Measurements from ENCODE around the gene RUNX1.

The RUNX1 gene

DNA sequence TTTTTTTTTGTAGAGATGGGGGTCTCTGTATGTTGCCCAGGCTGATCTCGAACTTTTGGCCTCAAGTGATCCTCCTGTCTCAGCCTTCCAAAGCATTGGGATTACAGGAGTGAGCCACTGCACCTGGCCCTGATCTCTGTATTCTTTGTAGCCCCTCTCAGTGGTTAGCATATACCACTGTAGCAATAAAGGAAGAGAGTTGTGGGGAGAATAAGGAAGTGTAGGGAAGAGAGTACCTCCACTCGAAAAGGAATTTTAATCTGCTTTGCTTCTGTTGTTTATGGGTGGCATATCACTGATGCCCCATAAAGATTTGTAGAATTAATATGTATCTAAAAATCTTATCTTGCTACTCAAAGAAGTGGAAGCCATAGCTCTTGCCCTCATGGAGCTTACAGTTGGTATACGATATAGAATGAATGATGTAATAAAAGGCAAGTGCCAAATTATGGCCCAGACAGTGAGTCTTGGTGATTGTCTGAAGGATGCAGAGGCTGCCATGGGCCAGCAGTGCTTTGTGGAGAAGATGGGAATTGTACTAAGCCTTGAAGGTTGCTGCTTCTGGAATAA is 284.3 kb downstream of the RUNX1 start:
- no peak for DNase-seq (ENCODE audit: low read depth)
- TF ChIP-seq MYC (IDR thresholded peaks at IDR 0.05; ENCODE audit: low read depth, low read length) (no peak), POLR2A (IDR thresholded peaks at IDR 0.05; ENCODE audit: extremely low read depth, insufficient read length) (no peak)
- TF ChIP-seq, protein P1, sequence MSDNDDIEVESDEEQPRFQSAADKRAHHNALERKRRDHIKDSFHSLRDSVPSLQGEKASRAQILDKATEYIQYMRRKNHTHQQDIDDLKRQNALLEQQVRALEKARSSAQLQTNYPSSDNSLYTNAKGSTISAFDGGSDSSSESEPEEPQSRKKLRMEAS (IDR thresholded peaks at IDR 0.05; ENCODE audit: low read depth, low read length), result no peak
- TF ChIP-seq, protein P2, sequence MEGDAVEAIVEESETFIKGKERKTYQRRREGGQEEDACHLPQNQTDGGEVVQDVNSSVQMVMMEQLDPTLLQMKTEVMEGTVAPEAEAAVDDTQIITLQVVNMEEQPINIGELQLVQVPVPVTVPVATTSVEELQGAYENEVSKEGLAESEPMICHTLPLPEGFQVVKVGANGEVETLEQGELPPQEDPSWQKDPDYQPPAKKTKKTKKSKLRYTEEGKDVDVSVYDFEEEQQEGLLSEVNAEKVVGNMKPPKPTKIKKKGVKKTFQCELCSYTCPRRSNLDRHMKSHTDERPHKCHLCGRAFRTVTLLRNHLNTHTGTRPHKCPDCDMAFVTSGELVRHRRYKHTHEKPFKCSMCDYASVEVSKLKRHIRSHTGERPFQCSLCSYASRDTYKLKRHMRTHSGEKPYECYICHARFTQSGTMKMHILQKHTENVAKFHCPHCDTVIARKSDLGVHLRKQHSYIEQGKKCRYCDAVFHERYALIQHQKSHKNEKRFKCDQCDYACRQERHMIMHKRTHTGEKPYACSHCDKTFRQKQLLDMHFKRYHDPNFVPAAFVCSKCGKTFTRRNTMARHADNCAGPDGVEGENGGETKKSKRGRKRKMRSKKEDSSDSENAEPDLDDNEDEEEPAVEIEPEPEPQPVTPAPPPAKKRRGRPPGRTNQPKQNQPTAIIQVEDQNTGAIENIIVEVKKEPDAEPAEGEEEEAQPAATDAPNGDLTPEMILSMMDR (IDR thresholded peaks at IDR 0.05; ENCODE audit: low read depth, low read length), result no peak
- no peak overlapping the region for H3K4me3 ChIP-seq (ENCODE audit: low read depth, low read length)

DNA sequence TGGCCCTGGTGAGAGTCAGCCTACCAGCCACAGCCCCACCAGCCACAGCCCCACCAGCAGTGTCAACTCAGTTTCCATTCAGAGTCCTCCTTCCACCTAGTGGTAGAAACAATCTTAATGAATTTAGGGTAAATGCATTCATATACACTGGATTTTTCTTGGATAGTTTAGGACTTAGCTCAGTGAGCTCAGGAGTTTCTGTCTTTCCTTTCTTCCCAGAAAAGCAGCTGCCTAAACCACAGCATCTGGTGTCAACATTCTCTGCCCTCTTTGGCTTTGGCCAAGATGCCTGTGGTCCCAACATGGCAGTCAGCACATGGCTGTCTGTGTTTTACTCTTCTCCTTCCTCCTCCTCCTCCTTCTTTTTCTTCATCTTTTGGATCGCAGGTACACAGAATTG is 286.3 kb downstream of the RUNX1 start:
- TF ChIP-seq POLR2A (IDR thresholded peaks at IDR 0.05; ENCODE audit: extremely low read depth, insufficient read length), result no peak
- TF ChIP-seq, protein P2 (IDR thresholded peaks at IDR 0.05; ENCODE audit: low read depth, low read length), result no peak
- TF ChIP-seq, protein P1 (IDR thresholded peaks at IDR 0.05; ENCODE audit: low read depth, low read length), result no peak
- TF ChIP-seq MYC (IDR thresholded peaks at IDR 0.05; ENCODE audit: low read depth, low read length), result no peak
- no peak for DNase-seq (ENCODE audit: low read depth)

DNA sequence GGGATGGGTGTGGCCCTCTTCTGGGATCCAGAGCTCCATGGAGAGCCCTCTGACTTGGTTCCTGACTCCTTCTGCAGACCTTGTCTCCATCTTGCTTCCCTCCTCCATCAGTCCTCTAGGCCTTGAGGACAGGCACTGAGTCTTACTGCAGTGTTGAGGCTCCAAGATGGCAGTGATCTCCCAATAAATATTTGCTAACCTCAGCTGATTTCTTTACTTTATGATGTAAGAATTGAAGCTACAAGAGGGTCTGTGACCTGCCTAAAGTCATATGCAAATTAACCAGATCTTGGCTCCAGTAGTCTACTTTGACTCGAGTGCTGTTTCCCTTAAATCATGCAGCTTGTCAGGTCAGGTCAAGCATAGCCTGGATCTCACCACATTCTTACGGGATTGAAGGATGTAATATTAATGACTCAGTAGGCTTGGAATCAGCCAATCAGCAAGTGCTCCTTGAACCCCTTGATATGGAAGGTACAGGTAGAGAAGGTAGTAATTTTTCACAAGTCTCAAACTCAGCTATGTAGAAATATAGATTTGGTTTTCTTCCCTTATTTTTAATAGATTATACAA is 287.3 kb downstream of the RUNX1 start:
- TF ChIP-seq, protein P2 (IDR thresholded peaks at IDR 0.05; ENCODE audit: low read depth, low read length), result no peak
- TF ChIP-seq MYC (IDR thresholded peaks at IDR 0.05; ENCODE audit: low read depth, low read length), result no peak
- TF ChIP-seq, protein P1 (IDR thresholded peaks at IDR 0.05; ENCODE audit: low read depth, low read length), result no peak
- no peak for TF ChIP-seq POLR2A (IDR thresholded peaks at IDR 0.05; ENCODE audit: extremely low read depth, insufficient read length)
- DNase-seq (ENCODE audit: low read depth), result no peak
- no peak overlapping the region for H3K4me3 ChIP-seq (ENCODE audit: low read depth, low read length)

More for the DNA sequence above, 286.3 kb downstream of the RUNX1 start:
- no peak overlapping the region for H3K4me3 ChIP-seq (ENCODE audit: low read depth, low read length)

DNA sequence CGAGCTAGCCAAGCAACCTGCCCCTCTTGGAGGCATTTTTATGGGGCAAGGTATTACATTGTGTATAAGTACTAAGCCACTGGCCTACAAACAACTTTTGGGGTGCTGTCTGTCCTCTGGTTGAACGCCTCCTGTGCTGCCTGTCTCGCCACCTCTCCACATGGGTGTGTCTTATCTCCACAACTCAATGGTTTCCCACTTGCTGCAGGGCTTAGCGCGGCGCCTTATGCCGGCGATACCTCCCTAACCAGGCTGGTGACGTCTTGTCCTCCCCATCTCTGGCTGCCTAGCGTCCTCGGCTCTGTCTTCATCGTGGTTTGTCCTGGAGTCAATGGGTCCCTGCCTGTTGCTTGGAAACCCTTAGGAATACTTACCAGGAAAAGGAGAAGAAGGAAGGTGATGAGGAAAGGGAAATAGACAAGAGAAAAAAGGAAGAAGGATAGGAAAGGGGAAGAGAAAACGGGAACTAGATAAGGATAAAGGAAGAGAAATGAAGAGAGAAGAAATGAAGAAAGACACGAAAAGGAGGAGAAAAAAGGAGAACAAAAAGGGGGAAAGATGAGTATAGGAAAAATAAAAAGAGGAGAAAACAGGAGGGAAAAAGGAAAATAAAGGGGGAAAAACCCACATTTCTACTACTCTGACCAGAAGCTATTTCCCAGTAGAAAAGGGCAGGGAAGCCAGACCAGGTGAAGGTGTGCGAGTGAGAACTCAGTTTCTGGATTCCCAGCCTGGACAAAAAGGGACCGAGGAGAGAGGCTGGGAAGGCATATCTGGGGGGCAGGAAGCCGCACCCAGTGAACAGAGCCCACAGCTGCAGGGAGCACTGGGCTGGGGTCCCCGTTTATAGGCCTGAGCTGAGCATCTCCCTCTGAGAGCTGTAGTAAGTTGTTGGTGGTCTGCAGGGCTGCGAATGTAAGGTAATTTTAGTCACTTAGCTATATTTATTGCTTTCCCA is 294.1 kb downstream of the RUNX1 start:
- TF ChIP-seq, protein P2 (IDR thresholded peaks at IDR 0.05; ENCODE audit: low read depth, low read length), result no peak
- TF ChIP-seq, protein P1 (IDR thresholded peaks at IDR 0.05; ENCODE audit: low read depth, low read length), result no peak
- TF ChIP-seq POLR2A (IDR thresholded peaks at IDR 0.05; ENCODE audit: extremely low read depth, insufficient read length) (no peak), MYC (IDR thresholded peaks at IDR 0.05; ENCODE audit: low read depth, low read length) (no peak)
- DNase-seq (ENCODE audit: low read depth), result no peak
- H3K4me3 ChIP-seq (ENCODE audit: low read depth, low read length), result no peak overlapping the region

DNA sequence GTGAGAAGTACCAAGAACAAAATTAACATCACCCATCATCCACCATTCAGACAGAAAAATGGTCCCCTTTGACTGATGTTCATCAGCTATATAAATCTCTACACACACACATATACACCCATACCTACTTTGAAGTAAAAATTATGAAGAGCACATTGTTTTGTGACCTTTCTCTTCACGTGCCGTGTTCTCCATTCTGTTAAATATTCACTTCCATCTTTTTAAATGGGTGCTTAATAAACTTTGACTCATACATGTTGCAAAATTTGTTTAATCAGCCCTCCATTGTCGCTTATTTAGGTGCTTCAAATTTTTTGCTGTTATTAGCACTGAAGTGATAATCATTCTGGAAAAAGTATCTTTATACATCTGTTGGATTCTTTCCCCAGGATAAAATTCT is 300.2 kb downstream of the RUNX1 start:
- no peak for DNase-seq (ENCODE audit: low read depth)
- no peak overlapping the region for H3K4me3 ChIP-seq (ENCODE audit: low read depth, low read length)
- TF ChIP-seq MYC (IDR thresholded peaks at IDR 0.05; ENCODE audit: low read depth, low read length) (no peak), POLR2A (IDR thresholded peaks at IDR 0.05; ENCODE audit: extremely low read depth, insufficient read length) (no peak)
- TF ChIP-seq, protein P1 (IDR thresholded peaks at IDR 0.05; ENCODE audit: low read depth, low read length), result no peak
- TF ChIP-seq, protein P2 (IDR thresholded peaks at IDR 0.05; ENCODE audit: low read depth, low read length), result no peak
